Transverse colon (tissue), 4 donors: ENCODE results near the gene TMEM106C. TPM values are rescaled to one million over a fixed set of nuclear protein-coding genes. Genes with fewer than 3 reads are reported as not detected.

Experiments
- DNase-seq: peaks from one replicate; pipeline ENCODE4 v3.0.0-alpha.2; 2019
- H3K27ac ChIP-seq, 4 donors: fragments of 200-600 bp; sonication (generic); 2 replicates each; pipeline ENCODE4 v1.5.1; 2016 to 2018; ENCODE audit warnings: inconsistent platforms in 4 of 4
- H3K27me3 ChIP-seq: fragments of 200-600 bp; sonication (generic); 2 replicates; pipeline ENCODE4 v1.5.1; 2017; ENCODE audit warnings: inconsistent platforms
- H3K36me3 ChIP-seq, 4 donors: fragments of 200-600 bp; sonication (generic); 2 replicates each; pipeline ENCODE4 v1.5.1; 2017 to 2019; ENCODE audit warnings: inconsistent platforms in 4 of 4
- H3K4me1 ChIP-seq, 4 donors: fragments of 200-600 bp; sonication (generic); 2 replicates each; pipeline ENCODE4 v1.5.1; 2017 to 2020; ENCODE audit warnings: inconsistent platforms in 4 of 4
- H3K4me3 ChIP-seq, 4 donors: fragments of 200-600 bp; sonication (generic); 1 replicate in 1 of 4; 2 replicates in 3 of 4; pipeline versions ENCODE4 v1.5.1 to v1.6.1; 2017 to 2019; ENCODE audit warnings: inconsistent platforms in 4 of 4
- H3K9me3 ChIP-seq, 2 donors: fragments of 200-600 bp; sonication (generic); 2 replicates each; pipeline ENCODE4 v1.5.1; 2017 to 2019; ENCODE audit warnings: inconsistent platforms in 2 of 2
- CTCF ChIP-seq, 5 experiments: fragments of 200-600 bp in 3 of 5; fragments of 450-650 bp in 2 of 5; sonication (generic) in 3 of 5; IDR thresholded peaks; 1 replicate in 2 of 5; 2 replicates in 3 of 5; pipeline ENCODE4 v1.5.1; 2016 to 2017; ENCODE audit warnings: antibody characterized with exemption in 5 of 5, inconsistent platforms in 3 of 5, mild to moderate bottlenecking in 2 of 5, moderate library complexity in 1 of 5
- EP300 ChIP-seq: sonication (generic); formaldehyde crosslinking; IDR thresholded peaks from one replicate; pipeline ENCODE4 v1.6.1; 2017; ENCODE audit warnings: antibody characterized with exemption, low read depth
- POLR2A ChIP-seq: fragments of 450-650 bp; IDR thresholded peaks from one replicate; pipeline ENCODE4 v1.6.1; 2016; ENCODE audit warnings: antibody characterized with exemption, mild to moderate bottlenecking, moderate library complexity
- POLR2AphosphoS5 ChIP-seq, 3 donors: sonication (generic); formaldehyde crosslinking; IDR thresholded peaks; one replicate each; pipeline ENCODE4 v1.6.1; 2016; ENCODE audit warnings: antibody characterized with exemption in 3 of 3
- whole genome bisulfite sequencing, 2 donors: methylation state at CpG; one replicate each; pipeline ENCODE4 v1.1.5; 2018; ENCODE audit warnings: low coverage in 1 of 2; 5-methylcytosine and 5-hydroxymethylcytosine counted together
- in situ Hi-C, 4 donors: fragments of 200-750 bp; cut with MboI; loops; one replicate each; pipeline versions ENCODE4 v1.15.0 to v1.15.1; 2017; ENCODE audit warnings: low sequenced_read_pairs in 3 of 4, low pct_ligation_motif_present in 1 of 4, low pct_unique_long_range_greater_than_20kb in 1 of 4
- intact Hi-C: fragments of 100-400 bp; cut with DNase I; formaldehyde crosslinking; loops from one replicate; pipeline ENCODE4 v1.15.1; 2023; ENCODE audit warnings: low total_unique reads
- total RNA-seq, 4 donors: library from RNA; depleted of rRNA; stranded (reverse); fragments of >200 nt; gene quantifications; one replicate each; pipeline ENCODE4 v1.1.0, GENCODE V29; 2016

Gene TMEM106C
- total RNA-seq, 4 donors from 2014 or later = 51.9 to 258 (median 113) TPM

GRCh38 chr12:48016373-48017020 is 53.1 kb downstream of the TMEM106C start:
- no peak for DNase-seq
- Histone ChIP-seq H3K36me3 (no peaks in the 10 kb centered on the region), H3K4me1 (peaks cover 0 to 9% (median 4%) of the 10 kb centered on the region in 4 donors), H3K27ac (no peak overlapping the region), H3K27me3 (peaks cover under 1% of the 10 kb centered on the region), H3K4me3 (no peak overlapping the region), H3K9me3 (no peaks in the 10 kb centered on the region)
- TF ChIP-seq CTCF (IDR thresholded peaks at IDR 0.05) (no peak), POLR2A (no peak), POLR2AphosphoS5 (IDR thresholded peaks at IDR 0.05) (no peak), EP300 (no peak)
- 71 to 74% methylated on average over 1 to 8 of the region's 8 CpGs for WGBS, 2 donors
- intact Hi-C loops (no loop called here), in situ Hi-C loops (no loop called here)

- Histone ChIP-seq H3K9me3 (no peaks in the 10 kb centered on the region), H3K4me1 (peaks cover 0 to 18% (median 8%) of the 10 kb centered on the region in 4 donors), H3K36me3 (no peaks in the 10 kb centered on the region), H3K4me3 (no peak overlapping the region), H3K27me3 (peaks cover 8% of the 10 kb centered on the region), H3K27ac (no peak overlapping the region)
- no peak for TF ChIP-seq POLR2AphosphoS5 (IDR thresholded peaks at IDR 0.05)
- TF ChIP-seq EP300 = no peak
- TF ChIP-seq CTCF (IDR thresholded peaks at IDR 0.05) = no peak
- no peak for TF ChIP-seq POLR2A
- 0 to 67% methylated on average over 1 to 5 of the region's 5 CpGs for WGBS, 2 donors
- intact Hi-C loops = no loop called here
- DNase-seq = no peak
- in situ Hi-C loops = no loop called here
Measured at GRCh38 chr12:48017496-48017895, 54.1 kb downstream of the TMEM106C start.

DNA sequence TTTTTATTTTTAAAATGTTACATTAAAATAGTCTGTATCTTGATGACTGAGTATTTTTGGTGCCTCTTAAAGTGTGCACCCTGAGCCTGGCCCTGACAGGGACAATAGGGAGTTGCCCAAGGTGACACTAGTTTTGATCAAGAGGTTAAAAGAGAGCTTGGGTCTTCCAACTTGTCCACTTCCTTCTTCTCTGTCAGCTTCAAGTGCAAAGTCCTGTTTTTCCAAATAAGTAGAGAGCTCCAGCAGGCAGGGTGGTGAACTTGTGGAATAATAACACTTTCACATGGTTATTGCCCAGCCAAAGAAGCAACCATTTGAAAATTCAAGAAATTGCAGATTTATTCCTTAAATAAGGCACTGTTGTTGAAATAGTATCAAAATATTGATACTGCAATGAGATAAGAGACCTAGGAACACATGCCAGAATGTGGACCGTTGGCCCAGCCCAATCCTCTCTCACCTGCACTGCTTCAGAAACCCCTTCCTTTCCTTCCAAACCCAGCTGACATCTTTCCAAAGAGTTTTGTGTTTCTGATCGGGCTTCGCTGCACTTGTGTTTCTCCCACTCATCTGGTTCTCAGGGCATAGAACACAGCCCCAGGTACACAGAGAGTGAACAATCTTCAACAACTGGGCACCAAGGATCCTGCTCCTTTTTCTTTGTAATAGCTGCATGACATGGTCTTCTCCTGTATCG is 54.7 kb downstream of the TMEM106C start:
- intact Hi-C loops = no loop called here
- Histone ChIP-seq H3K4me1 (peaks cover 0 to 22% (median 10%) of the 10 kb centered on the region in 4 donors), H3K36me3 (no peaks in the 10 kb centered on the region), H3K27me3 (peaks cover 8% of the 10 kb centered on the region), H3K4me3 (no peak overlapping the region), H3K27ac (no peak overlapping the region), H3K9me3 (no peaks in the 10 kb centered on the region)
- 53 to 66% methylated on average over 4 of the region's 4 CpGs for WGBS, 2 donors
- no peak for TF ChIP-seq POLR2A
- no peak for TF ChIP-seq POLR2AphosphoS5 (IDR thresholded peaks at IDR 0.05)
- TF ChIP-seq CTCF (IDR thresholded peaks at IDR 0.05) = no peak
- no peak for TF ChIP-seq EP300
- DNase-seq = no peak
- in situ Hi-C loops = no loop called here

Other genes with a start within 250 kb of the TMEM106C start
- under 1 TPM in 1 of 4 donors, not detected in 3; 0.32 TPM for gene ENDOU, start 238.1 kb upstream of the TMEM106C start, total RNA-seq
- gene RAPGEF3, start 204.7 kb upstream of the TMEM106C start, total RNA-seq = 10 to 100 TPM in 2 of 4 donors, 1 to 10 TPM in 2; 8.1 to 51.7 (median 24.6) TPM
- 10 to 100 TPM; 19.9 to 76.7 (median 23.1) TPM for gene SLC48A1, start 190.4 kb upstream of the TMEM106C start, total RNA-seq
- gene HDAC7, start 143.7 kb upstream of the TMEM106C start, total RNA-seq = 100 to 1,000 TPM in 1 of 4 donors, 10 to 100 TPM in 3; 19.4 to 133 (median 28.3) TPM
- gene VDR, start 58.6 kb upstream of the TMEM106C start, total RNA-seq = 100 to 1,000 TPM in 2 of 4 donors, 10 to 100 TPM in 2; 62.3 to 191 (median 117) TPM
- 1 to 10 TPM in 2 of 4 donors, under 1 TPM in 2; 0.16 to 4.2 (median 1.9) TPM for gene COL2A1, start 40.9 kb downstream of the TMEM106C start, total RNA-seq
- 10 to 100 TPM in 2 of 4 donors, 1 to 10 TPM in 2; 2.2 to 20.3 (median 10.5) TPM for gene SENP1, start 142.5 kb downstream of the TMEM106C start, total RNA-seq
- gene PFKM, start 155.8 kb downstream of the TMEM106C start, total RNA-seq = 10 to 100 TPM; 21.7 to 48.8 (median 32.7) TPM
- 10 to 100 TPM; 13.3 to 39.0 (median 23.3) TPM for gene ASB8, start 193.9 kb downstream of the TMEM106C start, total RNA-seq
- under 1 TPM in 2 of 4 donors, not detected in 2; 0.27 to 0.79 TPM for gene CCDC184, start 220.0 kb downstream of the TMEM106C start, total RNA-seq
- not detected for gene OR10AD1, start 239.7 kb downstream of the TMEM106C start, total RNA-seq